Activated naive CD4-positive, alpha-beta T cell treated with anti-CD3 and anti-CD28 coated beads, Interleukin-2, amount 50 U/mL, for 24 hours (primary cell): ENCODE results near the gene CORO2B.
A peak's percentile ranks its signal among the peaks of the same experiment; 100 is the strongest.

Source experiments
- H3K27ac Mint-ChIP-seq: one replicate; pipeline ENCODE4 v1.8.0; 2021; ENCODE audit warnings: mild to moderate bottlenecking, mixed read lengths
- H3K27me3 Mint-ChIP-seq: one replicate; pipeline ENCODE4 v1.8.0; 2021; ENCODE audit warnings: mixed read lengths
- H3K36me3 Mint-ChIP-seq: one replicate; pipeline ENCODE4 v1.8.0; 2021; ENCODE audit warnings: mixed read lengths
- H3K4me1 Mint-ChIP-seq: one replicate; pipeline ENCODE4 v1.8.0; 2021; ENCODE audit warnings: mixed read lengths
- H3K4me3 Mint-ChIP-seq: one replicate; pipeline ENCODE4 v1.8.0; 2021; ENCODE audit warnings: mild to moderate bottlenecking, mixed read lengths
- H3K9me3 Mint-ChIP-seq: one replicate; pipeline ENCODE4 v1.8.0; 2021; ENCODE audit warnings: mixed read lengths

CORO2B gene

GRCh38 chr15:68561171-68561900, 17.5 kb upstream of the CORO2B start:
- H3K36me3 Mint-ChIP-seq = no peaks in the 10 kb centered on the region
- no peaks in the 10 kb centered on the region for H3K9me3 Mint-ChIP-seq
- H3K27me3 Mint-ChIP-seq = peaks cover 28% of the 10 kb centered on the region
- H3K27ac Mint-ChIP-seq = no peak overlapping the region
- H3K4me3 Mint-ChIP-seq = no peak overlapping the region
- H3K4me1 Mint-ChIP-seq = peaks cover 19% of the 10 kb centered on the region

GRCh38 chr15:68561901-68562300, 16.9 kb upstream of the CORO2B start:
- peaks cover 19% of the 10 kb centered on the region for H3K4me1 Mint-ChIP-seq
- H3K9me3 Mint-ChIP-seq = no peaks in the 10 kb centered on the region
- H3K27ac Mint-ChIP-seq = no peak overlapping the region
- H3K36me3 Mint-ChIP-seq = no peaks in the 10 kb centered on the region
- peaks cover 27% of the 10 kb centered on the region for H3K27me3 Mint-ChIP-seq
- no peak overlapping the region for H3K4me3 Mint-ChIP-seq

- peaks cover 13% of the 10 kb centered on the region for H3K4me1 Mint-ChIP-seq
- H3K27me3 Mint-ChIP-seq = peaks cover 24% of the 10 kb centered on the region
- H3K9me3 Mint-ChIP-seq = no peaks in the 10 kb centered on the region
- H3K4me3 Mint-ChIP-seq = no peak overlapping the region
- H3K27ac Mint-ChIP-seq = no peak overlapping the region
- H3K36me3 Mint-ChIP-seq = no peaks in the 10 kb centered on the region
Observed at GRCh38 chr15:68564173-68564572, 14.6 kb upstream of the CORO2B start.

- Mint-ChIP-seq H3K27me3 (peaks cover 18% of the 10 kb centered on the region), H3K36me3 (no peaks in the 10 kb centered on the region), H3K4me1 (peaks cover 4% of the 10 kb centered on the region), H3K4me3 (no peak overlapping the region), H3K27ac (no peak overlapping the region), H3K9me3 (no peaks in the 10 kb centered on the region)
Observed at GRCh38 chr15:68565234-68565633, 13.6 kb upstream of the CORO2B start.

- no peak overlapping the region for H3K4me3 Mint-ChIP-seq
- peaks cover 16% of the 10 kb centered on the region for H3K27me3 Mint-ChIP-seq
- no peak overlapping the region for H3K27ac Mint-ChIP-seq
- H3K9me3 Mint-ChIP-seq = no peaks in the 10 kb centered on the region
- H3K36me3 Mint-ChIP-seq = no peaks in the 10 kb centered on the region
- H3K4me1 Mint-ChIP-seq = no peaks in the 10 kb centered on the region
Observed at GRCh38 chr15:68565726-68566125, 13.1 kb upstream of the CORO2B start.

GRCh38 chr15:68566377-68566954, 12.3 kb upstream of the CORO2B start:
- peaks cover 16% of the 10 kb centered on the region for H3K27me3 Mint-ChIP-seq
- no peak overlapping the region for H3K4me3 Mint-ChIP-seq
- no peaks in the 10 kb centered on the region for H3K9me3 Mint-ChIP-seq
- H3K4me1 Mint-ChIP-seq = no peaks in the 10 kb centered on the region
- H3K27ac Mint-ChIP-seq = no peak overlapping the region
- H3K36me3 Mint-ChIP-seq = no peaks in the 10 kb centered on the region

- Mint-ChIP-seq H3K27ac (no peak overlapping the region), H3K36me3 (no peaks in the 10 kb centered on the region), H3K4me3 (no peak overlapping the region)
Observed at GRCh38 chr15:68567345-68567744, 11.4 kb upstream of the CORO2B start.

GRCh38 chr15:68570974-68571373, 7.8 kb upstream of the CORO2B start:
- Mint-ChIP-seq H3K27ac (no peak overlapping the region), H3K4me1 (no peaks in the 10 kb centered on the region), H3K27me3 (peaks cover 32% of the 10 kb centered on the region), H3K36me3 (no peaks in the 10 kb centered on the region), H3K9me3 (no peaks in the 10 kb centered on the region), H3K4me3 (no peak overlapping the region)

More at GRCh38 chr15:68567345-68567744, 11.4 kb upstream of the CORO2B start:
- no peaks in the 10 kb centered on the region for H3K9me3 Mint-ChIP-seq
- H3K27me3 Mint-ChIP-seq = peaks cover 15% of the 10 kb centered on the region
- no peaks in the 10 kb centered on the region for H3K4me1 Mint-ChIP-seq

- H3K36me3 Mint-ChIP-seq = no peaks in the 10 kb centered on the region
- H3K27me3 Mint-ChIP-seq = peaks cover 38% of the 10 kb centered on the region
- no peaks in the 10 kb centered on the region for H3K9me3 Mint-ChIP-seq
Observed at GRCh38 chr15:68571582-68571981, 7.2 kb upstream of the CORO2B start.

GRCh38 chr15:68572309-68572708, 6.5 kb upstream of the CORO2B start:
- H3K36me3 Mint-ChIP-seq = no peaks in the 10 kb centered on the region
- H3K9me3 Mint-ChIP-seq = no peaks in the 10 kb centered on the region
- no peak overlapping the region for H3K27ac Mint-ChIP-seq
- peaks cover 39% of the 10 kb centered on the region for H3K27me3 Mint-ChIP-seq
- H3K4me1 Mint-ChIP-seq = no peaks in the 10 kb centered on the region
- H3K4me3 Mint-ChIP-seq = no peak overlapping the region

More at GRCh38 chr15:68571582-68571981, 7.2 kb upstream of the CORO2B start:
- Mint-ChIP-seq H3K27ac (no peak overlapping the region), H3K4me1 (no peaks in the 10 kb centered on the region), H3K4me3 (no peak overlapping the region)

GRCh38 chr15:68572921-68573320, 5.9 kb upstream of the CORO2B start:
- Mint-ChIP-seq H3K4me1 (peaks cover 4% of the 10 kb centered on the region), H3K27ac (no peak overlapping the region), H3K9me3 (no peaks in the 10 kb centered on the region), H3K27me3 (peaks cover 43% of the 10 kb centered on the region), H3K36me3 (no peaks in the 10 kb centered on the region), H3K4me3 (no peak overlapping the region)

- Mint-ChIP-seq H3K27me3 (peaks cover 41% of the 10 kb centered on the region), H3K36me3 (no peaks in the 10 kb centered on the region), H3K4me3 (no peak overlapping the region), H3K4me1 (peaks cover 7% of the 10 kb centered on the region), H3K9me3 (no peaks in the 10 kb centered on the region), H3K27ac (no peak overlapping the region)
Observed at GRCh38 chr15:68574046-68574445, 4.7 kb upstream of the CORO2B start.

- no peak overlapping the region for H3K4me3 Mint-ChIP-seq
- no peak overlapping the region for H3K27ac Mint-ChIP-seq
- H3K36me3 Mint-ChIP-seq = no peaks in the 10 kb centered on the region
- H3K9me3 Mint-ChIP-seq = no peaks in the 10 kb centered on the region
- H3K4me1 Mint-ChIP-seq = peaks cover 8% of the 10 kb centered on the region
- peaks cover 39% of the 10 kb centered on the region for H3K27me3 Mint-ChIP-seq
Observed at GRCh38 chr15:68574629-68575028, 4.2 kb upstream of the CORO2B start.

- Mint-ChIP-seq H3K27me3 (peaks cover 44% of the 10 kb centered on the region), H3K36me3 (no peaks in the 10 kb centered on the region), H3K4me3 (peak overlapping the region; percentile 16), H3K9me3 (no peaks in the 10 kb centered on the region), H3K4me1 (peaks cover 12% of the 10 kb centered on the region), H3K27ac (no peak overlapping the region)
Observed at GRCh38 chr15:68576235-68576892, 2.4 kb upstream of the CORO2B start.

- H3K36me3 Mint-ChIP-seq = no peaks in the 10 kb centered on the region
- H3K27ac Mint-ChIP-seq = no peak overlapping the region
- H3K9me3 Mint-ChIP-seq = no peaks in the 10 kb centered on the region
- H3K4me3 Mint-ChIP-seq = peak overlapping the region; percentile 87
- H3K27me3 Mint-ChIP-seq = peaks cover 39% of the 10 kb centered on the region
- peaks cover 12% of the 10 kb centered on the region for H3K4me1 Mint-ChIP-seq
Observed at GRCh38 chr15:68578175-68578979, 416 bp upstream of the CORO2B start.
